Psoas muscle (tissue), 8 donors: ENCODE measurements around the gene DUSP10. TPM values are rescaled to one million over a fixed set of nuclear protein-coding genes. Genes with fewer than 3 reads are reported as not detected.
A peak's percentile ranks its signal among the peaks of the same experiment; 100 is the strongest.

Experiments used
- ATAC-seq, 4 donors: fragments of 200-7000 bp; cut with Tn5 transposase; one replicate each; pipeline ENCODE4 v1.9.1; 2020; ENCODE audit warnings: moderate library complexity in 3 of 4, mild to moderate bottlenecking in 2 of 4
- DNase-seq, 2 donors: peaks; one replicate each; pipeline ENCODE4 v3.0.0-alpha.2; 2020
- H3K27ac ChIP-seq: fragments of 200-600 bp; one replicate; pipeline ENCODE4 v1.8.0; 2022
- H3K27me3 ChIP-seq, 3 donors: fragments of 200-600 bp in 1 of 3; one replicate each; pipeline versions ENCODE4 v1.6.1 to v1.8.0; 2013 to 2022; ENCODE audit warnings: low read length in 2 of 3, mild to moderate bottlenecking in 2 of 3, moderate library complexity in 1 of 3; ENCODE audit not compliant: insufficient read depth in 3 of 3
- H3K36me3 ChIP-seq, 2 donors: fragments of 200-600 bp in 1 of 2; one replicate each; pipeline versions ENCODE4 v1.6.1 to v1.8.0; 2013 to 2022; ENCODE audit warnings: low read depth in 1 of 2, mild to moderate bottlenecking in 1 of 2, moderate library complexity in 1 of 2; ENCODE audit not compliant: insufficient read depth in 1 of 2
- H3K4me1 ChIP-seq: fragments of 200-600 bp; one replicate; pipeline ENCODE4 v1.8.0; 2022
- H3K4me3 ChIP-seq: fragments of 200-600 bp; one replicate; pipeline ENCODE4 v1.8.0; 2022; ENCODE audit warnings: mild to moderate bottlenecking
- H3K9me3 ChIP-seq: fragments of 200-600 bp; one replicate; pipeline ENCODE4 v1.8.0; 2022
- WGBS, 3 donors: extraction: QIAGEN DNeasy Blood & Tissue Kit; methylation state at CpG; one replicate each; pipeline versions ENCODE4 v1.1.6 to v1.1.7; 2013; 5-methylcytosine and 5-hydroxymethylcytosine counted together
- intact Hi-C, 2 donors: fragments of 100-400 bp; cut with DNase I; formaldehyde crosslinking; loops; one replicate each; pipeline versions ENCODE4 v1.11.0 to v1.14.2; 2022
- polyA plus RNA-seq, 3 donors: library from polyadenylated mRNA; stranded (reverse); fragments of 200-250 nt; gene quantifications; one replicate each; pipeline ENCODE4 v1.2.3, GENCODE V29; 2013
- total RNA-seq, 4 donors: library from RNA; stranded (reverse); fragmentation: NEBNext Ultra II Directional in 2 of 4; extraction: Animal tissue kit (Norgen Biotek cat#: 25700) in 2 of 4; gene quantifications; one replicate each; pipeline versions ENCODE4 v1.2.1 to v1.2.4, GENCODE V29; 2021 to 2023
- TF ChIP-seq, protein P1 (sequence below): fragments of 200-600 bp; IDR thresholded peaks from one replicate; pipeline ENCODE4 v1.8.0; 2022; ENCODE audit warnings: antibody characterized with exemption
- donor health status: healthy with polysubstance abuse.
- donor health status: DM: no; HTN: no; CAD: no; lungs with moderate emphysema.
- donor health status: Bipolar disorder and iron deficiency.
- donor health status: healthy.
- donor health status: DM: yes; HTN: yes; CAD: no.
- donor health status: DM: no; HTN: no; CAD: no.
- donor health status: DM: no; HTN: no; CAD: no.
- donor health status: DM: yes; HTN: yes; CAD: no.

DUSP10 gene
- total and polyA plus RNA-seq, 7 donors: 4.7 to 15.5 (median 5.9) TPM

DNA sequence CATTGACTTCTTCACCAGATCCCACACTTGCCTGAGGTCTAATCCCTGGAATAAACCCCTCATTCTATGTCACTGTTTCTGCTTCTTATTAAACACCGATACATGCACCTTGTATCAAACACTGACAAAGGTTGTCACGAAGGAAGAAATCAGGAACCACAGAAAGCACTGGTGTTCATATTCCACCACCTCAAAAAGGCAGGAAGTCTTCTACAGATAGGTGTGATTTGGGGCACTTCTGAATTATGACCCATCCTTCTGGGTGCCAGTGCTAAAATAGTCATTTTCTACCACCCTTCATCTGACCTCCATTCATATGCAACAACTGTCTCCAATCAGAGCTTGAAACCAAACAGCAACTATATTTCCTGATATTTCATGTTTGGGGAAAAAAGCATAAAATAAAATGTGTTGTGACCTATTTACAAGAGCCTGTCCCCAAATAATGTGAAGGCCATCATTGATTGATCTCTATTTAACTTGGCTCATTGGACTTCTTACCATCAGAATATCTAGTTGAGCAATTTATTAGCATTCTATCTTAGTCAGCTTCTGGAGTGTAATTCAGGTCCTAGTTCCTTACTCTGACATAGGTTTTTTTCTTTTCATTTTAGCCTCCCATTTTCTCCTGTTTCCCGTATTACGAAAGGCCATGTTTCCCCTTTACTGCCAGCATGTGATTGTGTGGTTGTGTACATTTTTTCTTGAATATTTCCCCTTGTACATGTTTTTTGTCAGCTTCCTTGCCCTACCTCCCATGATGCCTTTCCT, 43.1 kb downstream of the DUSP10 start:
- no peak overlapping the region for H3K4me3 ChIP-seq
- intact Hi-C loops: no loop called here
- peak overlapping the region; percentile 48 for H3K27ac ChIP-seq
- WGBS, 3 donors: 86 to 93% (median 90%) methylated on average over 4 of the region's 4 CpGs
- peaks cover 5% of the 10 kb centered on the region for H3K4me1 ChIP-seq
- no peaks in the 10 kb centered on the region for H3K9me3 ChIP-seq
- TF ChIP-seq, protein P1, sequence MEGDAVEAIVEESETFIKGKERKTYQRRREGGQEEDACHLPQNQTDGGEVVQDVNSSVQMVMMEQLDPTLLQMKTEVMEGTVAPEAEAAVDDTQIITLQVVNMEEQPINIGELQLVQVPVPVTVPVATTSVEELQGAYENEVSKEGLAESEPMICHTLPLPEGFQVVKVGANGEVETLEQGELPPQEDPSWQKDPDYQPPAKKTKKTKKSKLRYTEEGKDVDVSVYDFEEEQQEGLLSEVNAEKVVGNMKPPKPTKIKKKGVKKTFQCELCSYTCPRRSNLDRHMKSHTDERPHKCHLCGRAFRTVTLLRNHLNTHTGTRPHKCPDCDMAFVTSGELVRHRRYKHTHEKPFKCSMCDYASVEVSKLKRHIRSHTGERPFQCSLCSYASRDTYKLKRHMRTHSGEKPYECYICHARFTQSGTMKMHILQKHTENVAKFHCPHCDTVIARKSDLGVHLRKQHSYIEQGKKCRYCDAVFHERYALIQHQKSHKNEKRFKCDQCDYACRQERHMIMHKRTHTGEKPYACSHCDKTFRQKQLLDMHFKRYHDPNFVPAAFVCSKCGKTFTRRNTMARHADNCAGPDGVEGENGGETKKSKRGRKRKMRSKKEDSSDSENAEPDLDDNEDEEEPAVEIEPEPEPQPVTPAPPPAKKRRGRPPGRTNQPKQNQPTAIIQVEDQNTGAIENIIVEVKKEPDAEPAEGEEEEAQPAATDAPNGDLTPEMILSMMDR: no peak
- ATAC-seq (peak in 2 of 4 donors; percentile 6 to 11), DNase-seq (no peak)
- H3K36me3 ChIP-seq: peaks cover 0 to 25% of the 10 kb centered on the region in 2 donors
- no peaks in the 10 kb centered on the region for H3K27me3 ChIP-seq

DNA sequence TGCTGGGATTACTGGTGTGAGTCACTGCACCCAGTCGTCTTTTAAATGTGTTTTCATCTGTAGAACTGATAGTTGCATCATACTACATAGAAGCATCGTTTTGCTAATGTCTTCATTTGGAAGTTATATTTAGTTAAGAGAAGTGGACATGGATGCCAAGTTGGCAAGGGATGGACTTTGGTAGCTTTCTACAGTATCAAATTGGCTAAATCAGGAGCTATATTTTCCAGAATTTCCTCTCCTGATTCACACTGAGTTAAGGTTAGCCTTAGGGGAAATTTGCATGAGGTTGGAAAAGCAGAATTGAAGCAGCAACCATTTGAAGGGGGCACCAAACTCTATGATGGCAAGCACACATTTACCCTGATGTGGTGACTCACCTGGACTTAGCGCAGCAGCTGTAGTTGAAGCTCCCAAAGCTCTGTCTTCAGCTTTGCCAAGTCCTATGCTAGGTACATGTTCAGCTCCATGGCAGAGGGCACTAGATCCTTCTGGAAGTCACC, 43.9 kb downstream of the DUSP10 start:
- Histone ChIP-seq H3K27me3 (no peaks in the 10 kb centered on the region), H3K9me3 (no peaks in the 10 kb centered on the region), H3K4me1 (peaks cover 5% of the 10 kb centered on the region), H3K4me3 (no peak overlapping the region), H3K27ac (peak overlapping the region; percentile 48), H3K36me3 (peaks cover 0 to 17% of the 10 kb centered on the region in 2 donors)
- WGBS, 3 donors: 31 to 39% (median 32%) methylated on average over 3 of the region's 3 CpGs
- TF ChIP-seq, protein P1: no peak
- DNase-seq (no peak), ATAC-seq (peak; percentile 71 to 94 (median 86))
- intact Hi-C loops: no loop called here

DNA sequence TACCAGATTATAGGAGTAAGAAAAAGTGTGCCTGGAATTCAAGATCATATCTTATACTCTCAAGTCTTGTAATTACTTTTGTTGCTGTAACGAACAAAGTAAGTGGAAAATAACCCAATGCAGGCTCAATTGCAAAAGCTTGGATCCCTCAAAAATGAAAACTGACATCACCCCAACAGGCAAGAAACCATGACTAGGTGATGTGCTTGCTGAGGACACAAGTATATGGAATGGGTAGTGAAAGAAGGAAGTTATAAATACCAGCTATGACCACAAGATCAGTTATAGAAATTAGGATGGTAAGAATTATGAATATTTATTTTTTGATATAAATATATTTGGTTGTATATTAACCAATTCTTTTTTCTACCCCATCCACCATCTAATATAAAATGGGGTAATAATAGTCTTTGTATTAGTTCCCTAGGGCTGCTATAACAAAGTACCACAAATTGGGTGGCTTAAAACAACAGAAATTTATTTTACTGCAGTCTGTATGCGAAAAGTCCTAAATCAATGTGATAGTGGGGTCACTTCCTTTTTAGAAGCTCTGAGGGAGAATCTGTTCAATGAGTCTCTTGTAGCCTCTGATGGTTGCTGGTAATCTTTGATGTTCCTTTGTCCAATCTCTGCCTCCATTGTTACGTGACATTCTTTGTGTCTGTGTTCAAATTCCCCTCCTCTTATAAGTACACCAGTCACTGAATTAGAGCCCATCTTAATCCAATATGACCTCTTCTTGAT, 45.0 kb downstream of the DUSP10 start:
- Histone ChIP-seq H3K27ac (no peak overlapping the region), H3K36me3 (peaks cover 0 to 6% of the 10 kb centered on the region in 2 donors), H3K4me1 (peaks cover 5% of the 10 kb centered on the region), H3K4me3 (no peak overlapping the region), H3K27me3 (no peaks in the 10 kb centered on the region), H3K9me3 (no peaks in the 10 kb centered on the region)
- DNase-seq (no peak), ATAC-seq (no peak)
- WGBS, 3 donors: 84 to 98% (median 96%) methylated on average over 3 of the region's 3 CpGs
- intact Hi-C loops: no loop called here
- TF ChIP-seq, protein P1: no peak

DNA sequence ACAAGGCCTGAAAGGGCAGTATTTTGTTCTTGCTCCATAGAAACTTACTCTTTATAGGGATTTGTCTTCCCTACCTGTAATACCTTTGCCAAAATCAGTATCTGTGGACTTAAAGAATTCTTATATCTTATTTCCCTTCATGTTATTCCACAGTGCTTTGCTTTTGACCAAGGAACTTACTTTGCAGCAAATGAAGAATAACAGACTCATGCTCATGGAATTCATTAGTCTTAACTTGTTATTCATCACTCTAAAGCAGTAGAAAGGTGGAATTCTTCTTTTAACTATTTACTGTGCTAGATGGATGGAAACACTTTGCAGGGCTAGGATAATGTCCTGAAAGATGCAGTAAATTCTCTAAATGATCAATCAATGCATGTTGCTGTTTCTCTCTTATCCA, 45.9 kb downstream of the DUSP10 start:
- H3K4me1 ChIP-seq: peaks cover 5% of the 10 kb centered on the region
- no peaks in the 10 kb centered on the region for H3K27me3 ChIP-seq
- DNase-seq (no peak), ATAC-seq (no peak)
- H3K36me3 ChIP-seq: no peaks in the 10 kb centered on the region
- TF ChIP-seq, protein P1: no peak
- intact Hi-C loops: no loop called here
- H3K4me3 ChIP-seq: no peak overlapping the region
- no peak overlapping the region for H3K27ac ChIP-seq
- no peaks in the 10 kb centered on the region for H3K9me3 ChIP-seq
